ENCODE measurements around the gene FPGS.
A peak's percentile ranks its signal among the peaks of the same experiment; 100 is the strongest.

DNA sequence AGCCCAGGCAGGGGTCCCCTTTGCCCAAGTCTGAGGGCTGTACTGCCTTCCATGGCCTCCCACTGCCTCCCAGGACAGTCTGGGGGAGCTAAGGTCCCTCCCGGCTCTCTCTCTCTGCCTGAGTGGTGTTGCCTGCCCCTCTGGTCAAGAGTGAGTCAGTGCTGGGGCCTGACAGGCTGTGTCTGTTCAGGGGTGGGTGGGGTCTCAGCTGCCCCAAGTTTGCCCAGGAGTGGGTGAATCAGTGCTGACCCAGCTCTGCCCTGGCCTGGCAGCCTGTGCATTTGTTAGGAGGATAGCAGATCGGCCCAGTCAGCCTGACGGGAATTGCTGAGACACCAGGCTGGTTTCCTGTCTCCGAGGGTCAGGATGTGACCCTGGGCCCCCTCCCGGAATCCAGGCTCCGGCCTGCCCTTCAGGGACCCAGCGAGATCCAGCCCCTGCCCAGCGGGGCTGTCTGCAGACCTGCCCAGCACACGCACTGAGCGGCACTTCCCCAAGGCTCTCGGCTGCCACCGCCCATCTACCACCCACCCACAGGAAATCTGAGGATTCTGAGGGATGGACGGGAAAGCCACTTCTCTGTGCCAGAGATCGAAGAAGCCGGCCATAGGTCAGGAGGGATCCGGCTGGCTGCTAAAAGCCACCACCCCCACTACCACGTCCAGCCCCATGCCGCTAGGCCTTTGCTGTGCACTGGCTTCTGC is 35.8 kb downstream of the FPGS start:
- TF ChIP-seq POLR2A (IDR thresholded peaks at IDR 0.05) (peak in 1 of 2 donors; percentile 27), CTCF (IDR thresholded peaks at IDR 0.05) (no peak)
